NCI-H1417 treated with DMSO at 0.1 percent for 48 hours (cell line): ENCODE results near the gene FOXL2NB.
"Not testable (repeated sequence)": the region's sequence is repeated elsewhere in the genome, so short reads cannot be mapped to it uniquely, and the experiment has no call there.

Experiments used
- DNase-seq: peaks from one replicate; lab custom pipeline; 2025; lab: John Stamatoyannopoulos, UW

FOXL2NB gene

DNA sequence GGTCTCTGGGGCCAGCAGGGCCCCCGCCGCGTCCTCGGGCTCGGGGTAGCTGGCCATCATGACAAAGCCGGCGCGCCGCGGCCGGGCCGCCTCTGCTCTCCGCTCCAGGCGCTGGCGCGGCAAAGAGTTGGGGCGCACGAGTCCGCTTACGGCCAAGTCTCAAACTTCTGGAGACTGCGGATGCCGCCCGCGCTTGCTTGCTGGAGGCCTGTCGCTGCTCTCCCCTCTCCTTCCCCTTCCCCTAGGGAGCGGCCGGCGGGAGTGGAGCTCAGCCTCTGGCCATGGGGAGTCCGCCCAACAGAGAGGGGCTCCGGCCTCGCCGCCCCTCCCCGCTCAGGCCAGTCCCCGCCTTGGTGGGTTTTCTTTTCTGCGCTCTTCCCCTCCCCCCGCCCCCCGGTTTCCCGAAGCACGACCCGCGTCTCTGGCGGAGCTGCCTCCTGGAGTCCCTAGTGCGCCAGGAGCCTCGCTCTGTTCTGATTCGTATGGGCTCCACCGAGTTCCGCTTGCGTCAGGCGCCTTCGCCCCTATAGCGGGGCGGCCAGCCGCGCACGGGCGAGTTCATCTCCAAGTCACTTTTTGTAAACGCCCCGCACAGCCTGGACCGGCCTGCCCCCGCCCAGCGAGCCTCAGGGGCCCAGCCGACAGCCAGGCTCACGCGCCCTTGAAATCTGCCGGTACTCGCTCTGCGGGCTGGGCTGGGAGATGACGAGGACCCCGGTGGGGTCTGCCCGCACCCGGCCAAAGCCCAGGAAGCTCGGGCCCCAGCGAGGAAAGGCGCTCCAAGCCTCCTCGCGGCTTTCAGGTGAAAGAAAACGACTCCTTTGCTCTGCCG lies at the start of gene FOXL2NB, which contains the start of gene FOXL2:
Gene FOXL2NB (plus strand): TSS at position 555 of the 832 bp plus-strand sequence. CDS start 148 bp downstream, at position 703.
Gene FOXL2 (minus strand): TSS at position 475 of the 832 bp plus-strand sequence. CDS start 415 bp downstream, at position 60.
- no peak for DNase-seq

GRCh38 chr3:138898301-138898700 lies 48.7 kb upstream of the FOXL2NB start:
- no peak for DNase-seq

DNA sequence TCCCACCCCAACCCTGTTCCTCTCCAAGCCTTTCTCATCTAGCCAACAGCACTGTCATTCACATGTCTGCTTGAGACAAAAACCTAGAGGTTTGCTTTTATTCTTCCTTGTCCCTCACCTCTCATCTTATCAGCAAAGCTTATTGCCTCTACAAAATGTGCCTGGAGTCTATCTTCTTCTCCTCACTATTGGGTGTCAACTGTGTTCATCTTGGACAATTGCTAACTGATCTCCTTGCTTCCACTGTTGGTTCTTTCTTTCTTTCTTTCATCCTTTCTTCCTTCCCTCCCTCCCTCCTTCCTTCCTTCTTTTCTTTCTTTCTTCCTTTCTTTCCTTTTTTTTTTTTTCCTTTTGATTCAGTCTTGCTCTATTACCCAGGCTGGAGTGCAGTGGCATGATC lies 48.3 kb upstream of the FOXL2NB start:
- no peak for DNase-seq

- DNase-seq, result no peak
Observed at GRCh38 chr3:138899351-138899991, 47.5 kb upstream of the FOXL2NB start.

DNA sequence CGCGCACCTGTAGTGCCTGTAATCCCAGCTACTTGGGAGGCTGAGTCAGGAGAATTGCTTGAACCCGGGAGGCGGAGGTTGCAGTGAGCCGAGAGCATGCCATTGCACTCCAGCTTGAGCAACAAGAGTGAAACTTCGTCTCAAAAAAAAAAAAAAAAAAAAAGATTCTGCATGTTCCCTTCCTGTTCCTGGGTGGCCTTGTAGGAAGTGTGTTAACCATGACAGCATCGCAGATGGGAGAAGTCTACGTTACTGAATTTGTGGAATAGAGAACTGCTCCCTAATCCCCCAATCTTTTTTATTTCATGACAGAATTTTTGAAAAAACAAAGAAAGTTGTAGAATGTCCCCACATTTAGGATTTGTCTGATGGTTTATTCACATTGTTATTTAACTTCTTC lies 45.5 kb upstream of the FOXL2NB start:
- no peak for DNase-seq

GRCh38 chr3:138902171-138902570 lies 44.8 kb upstream of the FOXL2NB start:
- no peak for DNase-seq

GRCh38 chr3:138907539-138907938 lies 39.5 kb upstream of the FOXL2NB start:
- DNase-seq, result no peak

DNA sequence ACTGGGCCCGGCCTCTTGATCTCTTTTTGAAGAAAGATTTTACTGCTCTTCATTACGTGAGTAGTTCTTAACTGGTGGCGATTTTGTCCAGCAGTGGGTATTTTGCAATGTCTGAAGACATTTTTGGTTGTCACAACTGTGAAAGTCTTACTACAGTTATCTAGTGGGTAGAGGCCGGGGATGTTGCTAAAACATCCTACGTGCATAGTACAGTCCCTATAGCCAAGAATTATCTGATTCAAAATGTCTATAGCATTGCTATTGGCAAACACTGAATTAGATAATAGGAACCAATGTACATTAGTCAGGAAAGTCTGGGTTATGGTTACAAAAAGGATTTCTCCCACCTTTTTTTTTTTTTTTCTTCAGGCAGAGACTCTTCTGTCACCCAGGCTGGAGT lies 38.2 kb upstream of the FOXL2NB start:
- no peak for DNase-seq

GRCh38 chr3:138909904-138910303 lies 37.1 kb upstream of the FOXL2NB start:
- no peak for DNase-seq

GRCh38 chr3:138911621-138912020 lies 35.4 kb upstream of the FOXL2NB start:
- DNase-seq, result no peak

- no peak for DNase-seq
Observed at GRCh38 chr3:138912237-138912636, 34.8 kb upstream of the FOXL2NB start.

- DNase-seq, result no peak
Observed at GRCh38 chr3:138913766-138914165, 33.3 kb upstream of the FOXL2NB start.

- no peak for DNase-seq
Observed at GRCh38 chr3:138914870-138915502, 32.0 kb upstream of the FOXL2NB start.

DNA sequence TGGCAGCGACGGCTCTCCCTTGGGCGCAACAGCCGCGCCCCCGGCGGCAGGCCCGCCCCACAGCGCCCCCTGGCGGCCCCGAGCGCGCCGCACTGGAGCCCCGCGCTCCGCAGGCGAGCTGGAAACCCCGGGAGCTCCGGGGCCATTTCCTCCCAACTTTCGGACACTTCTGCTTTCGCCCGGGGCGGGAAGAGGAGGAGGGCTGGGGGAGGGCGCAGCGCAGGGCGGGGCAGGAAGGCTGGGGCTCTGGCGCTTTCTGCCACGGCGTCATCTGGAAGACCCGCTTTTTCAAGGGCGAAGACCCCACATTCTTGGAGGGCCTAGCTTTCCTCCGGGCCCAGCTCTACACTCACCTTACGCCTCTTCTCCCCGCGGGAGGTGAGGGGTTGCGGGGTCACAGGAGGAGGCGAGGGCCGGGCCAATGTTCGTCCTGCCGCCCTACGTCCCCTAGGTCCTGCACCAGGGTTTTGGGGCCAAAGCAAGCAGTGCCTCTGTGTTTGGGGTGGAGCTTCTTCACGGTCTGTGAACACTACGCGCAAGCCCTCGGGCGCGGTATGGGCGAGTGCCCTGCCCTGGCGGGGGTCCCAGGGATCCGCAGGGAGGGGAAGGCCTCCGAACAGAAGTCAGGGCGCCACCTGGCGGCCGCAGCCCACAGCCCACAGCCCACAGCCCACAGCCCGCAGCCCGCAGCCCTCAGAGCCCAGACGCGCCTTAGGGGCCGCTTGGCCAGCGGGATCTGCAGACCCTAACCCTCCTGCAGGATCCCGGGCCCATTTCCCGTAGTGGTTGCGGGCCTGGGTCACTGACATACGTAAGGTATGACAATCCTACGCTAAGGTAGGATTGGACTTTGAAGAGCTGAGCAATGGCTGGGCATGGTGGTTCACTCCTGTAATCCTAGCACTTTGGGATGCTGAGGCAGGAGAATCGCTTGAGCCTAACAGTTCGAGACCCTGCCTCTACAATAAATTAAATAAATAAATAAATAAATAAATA lies 31.2 kb upstream of the FOXL2NB start:
- DNase-seq, result peak; percentile 23

DNA sequence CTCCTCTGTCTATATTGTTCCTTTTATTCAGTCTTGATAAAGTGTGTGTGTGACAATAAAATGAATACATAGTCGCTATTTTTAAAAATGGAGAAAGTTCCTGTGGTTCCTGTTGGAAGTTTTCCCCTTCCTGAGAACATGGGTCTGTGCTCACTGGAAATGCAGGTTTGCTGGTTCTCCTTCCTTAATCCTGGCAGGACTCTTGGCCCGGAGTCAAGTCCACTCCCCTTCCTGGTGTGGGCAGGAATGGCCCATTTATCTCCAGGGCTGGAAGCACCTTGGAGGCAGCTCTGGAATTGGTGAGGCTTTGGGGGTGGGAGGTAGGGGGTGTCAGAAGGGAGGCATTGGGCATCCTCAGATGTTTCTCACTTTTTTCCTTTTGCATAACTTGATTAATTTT lies 30.2 kb upstream of the FOXL2NB start:
- DNase-seq, result no peak

DNA sequence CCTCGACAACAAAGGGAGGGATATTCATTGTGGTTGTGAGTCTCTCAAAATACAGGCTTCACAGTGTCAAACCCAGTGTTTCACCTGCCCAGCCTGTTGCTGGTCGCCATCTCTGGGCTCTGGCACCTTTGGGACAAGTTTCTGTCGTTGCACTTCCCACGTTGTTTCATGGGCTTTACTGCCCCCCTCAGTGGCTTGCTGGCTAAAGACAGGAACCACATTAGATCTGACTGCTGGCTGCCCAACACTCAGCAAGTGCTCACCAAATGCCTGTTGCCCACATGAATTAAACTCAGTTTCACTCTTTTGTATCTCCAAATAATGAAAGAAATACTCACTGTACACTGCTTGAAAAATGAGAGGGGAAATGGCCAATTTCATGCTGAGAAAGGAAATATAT lies 27.7 kb upstream of the FOXL2NB start:
- DNase-seq, result no peak

DNA sequence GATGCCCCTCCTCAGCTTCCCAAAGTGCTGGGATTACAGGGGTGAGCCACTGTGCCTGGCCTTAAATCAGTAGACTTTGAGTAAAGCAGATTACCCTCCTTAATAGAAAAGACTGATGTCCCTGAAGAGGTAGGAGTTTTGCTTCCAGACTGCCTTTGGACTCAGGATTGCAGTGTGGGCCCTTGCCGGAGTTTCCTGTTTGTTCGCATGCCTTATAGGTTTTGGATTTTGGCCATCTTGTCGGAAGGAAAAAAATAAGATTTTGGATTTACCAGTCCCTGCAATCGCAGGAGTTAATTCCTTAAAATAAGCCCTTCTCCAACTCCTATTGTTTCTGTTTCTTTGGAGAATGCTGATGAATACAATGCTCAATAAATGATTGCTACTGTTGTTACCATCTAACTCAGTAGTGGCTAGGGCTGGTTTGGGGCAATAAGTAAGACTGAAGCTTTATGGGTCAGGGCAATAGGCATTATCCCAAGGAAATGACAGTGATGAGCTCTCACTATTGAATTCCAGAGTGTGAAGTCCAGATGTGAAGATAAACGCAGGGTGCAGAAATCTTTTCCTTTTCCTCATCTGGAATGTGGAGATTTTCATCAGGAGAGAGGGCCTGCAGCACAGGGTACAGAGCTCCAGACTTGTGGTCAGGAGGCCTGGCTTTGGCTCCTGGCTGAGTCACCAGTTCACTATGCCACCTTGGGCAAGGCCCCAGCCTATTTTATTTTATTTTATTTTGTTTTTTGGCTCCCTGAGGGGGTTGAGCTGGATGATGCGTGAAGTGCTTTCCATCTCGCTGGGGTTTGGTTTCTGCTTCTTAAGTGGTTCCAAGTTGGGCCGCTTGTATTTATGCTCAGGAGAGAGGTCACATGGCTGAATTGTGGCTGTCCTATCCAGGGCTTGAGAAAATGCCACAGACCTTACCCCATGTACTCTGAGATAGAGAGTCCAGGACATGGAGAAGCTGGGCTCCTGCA lies 25.4 kb upstream of the FOXL2NB start:
- no peak for DNase-seq

DNA sequence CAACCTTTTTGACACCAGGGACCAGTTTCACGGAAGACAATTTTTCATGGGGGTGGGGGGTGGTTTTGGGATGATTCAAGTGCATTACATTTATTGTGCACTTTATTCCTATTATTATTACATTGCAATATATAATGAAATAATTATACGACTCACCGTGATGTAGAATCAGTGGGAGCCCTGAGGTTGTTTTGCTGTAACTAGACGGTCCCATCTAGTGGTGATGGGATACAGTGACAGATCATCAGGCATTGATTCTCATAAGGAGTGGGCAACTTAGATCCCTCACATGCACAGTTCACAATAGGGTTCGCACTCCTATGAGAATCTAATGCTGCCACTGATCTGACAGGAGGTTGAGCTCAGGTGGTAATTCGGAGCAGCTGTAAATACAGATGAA lies 24.6 kb upstream of the FOXL2NB start:
- not testable (repeated sequence) for DNase-seq

- DNase-seq, result peak; percentile 13
Observed at GRCh38 chr3:138923531-138923994, 23.5 kb upstream of the FOXL2NB start.

DNA sequence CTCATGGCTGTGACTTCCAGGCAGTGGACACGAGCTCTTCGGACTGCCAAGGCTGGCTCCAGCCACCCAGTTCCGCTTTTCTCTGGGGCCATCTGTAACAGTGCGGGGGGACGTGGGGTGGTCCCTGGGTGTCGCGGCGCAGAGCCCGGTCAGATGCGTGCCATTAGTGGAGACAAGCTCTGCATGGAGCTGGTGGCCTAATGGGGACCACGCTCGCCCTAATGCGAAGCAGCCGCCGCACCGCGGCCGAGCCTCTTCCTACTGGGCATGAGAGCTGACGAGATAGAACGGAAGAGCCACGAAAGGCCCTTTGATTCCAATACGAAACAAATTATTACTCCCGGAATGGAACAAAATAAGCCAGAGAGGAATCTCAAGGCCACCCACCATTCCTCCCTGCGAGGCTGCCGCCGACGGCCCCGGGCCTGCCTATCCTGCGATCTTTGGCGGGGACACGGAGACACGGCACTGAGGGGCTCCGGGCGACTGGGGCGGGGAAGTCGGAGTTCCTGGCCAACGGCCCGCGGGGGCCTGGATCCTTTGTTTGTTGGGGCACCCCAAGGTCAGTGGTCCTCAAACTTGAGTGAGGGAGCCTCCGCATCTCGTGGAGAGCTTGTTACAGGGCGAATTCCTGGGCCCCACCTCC lies 18.2 kb upstream of the FOXL2NB start:
- DNase-seq, result no peak
